GM13976 (cell line): ENCODE results near the gene CADM4.
"Not testable (repeated sequence)": the region's sequence is repeated elsewhere in the genome, so short reads cannot be mapped to it uniquely, and the experiment has no call there.

Experiments used
- DNase-seq: peaks from one replicate; pipeline ENCODE4 v3.0.0; 2012; ENCODE audit warnings: low spot score
- CTCF ChIP-seq: IDR thresholded peaks from 2 replicates; pipeline ENCODE4 v1.5.1; 2012; ENCODE audit warnings: borderline replicate concordance, mild to moderate bottlenecking; ENCODE audit not compliant: insufficient read depth; ENCODE audit errors: extremely low read depth, missing control alignments, control extremely low read depth
- in situ Hi-C: fragments of 300-500 bp; cut with MboI; formaldehyde crosslinking; loops from one replicate; pipeline ENCODE4 v1.12.0; 2022; ENCODE audit warnings: low sequenced_read_pairs, mixed read lengths, inconsistent platforms; ENCODE audit not compliant: unreplicated experiment

The CADM4 gene

GRCh38 chr19:43606569-43607229, 33.0 kb downstream of the CADM4 start:
- in situ Hi-C loops = no loop called here
- no peak for TF ChIP-seq CTCF
- DNase-seq = no peak

GRCh38 chr19:43605875-43606568, 33.6 kb downstream of the CADM4 start:
- in situ Hi-C loops = no loop called here
- no peak for DNase-seq
- TF ChIP-seq CTCF = no peak

GRCh38 chr19:43600326-43600725, 39.3 kb downstream of the CADM4 start:
- in situ Hi-C loops, DNase-seq: not testable (repeated sequence)

- no peak for TF ChIP-seq CTCF
- no peak for DNase-seq
- in situ Hi-C loops = no loop called here
Observed at GRCh38 chr19:43599635-43600295, 39.9 kb downstream of the CADM4 start.

- no peak for TF ChIP-seq CTCF
- no peak for DNase-seq
- in situ Hi-C loops = no loop called here
Observed at GRCh38 chr19:43598445-43599240, 41.0 kb downstream of the CADM4 start.

GRCh38 chr19:43597876-43598275, 41.8 kb downstream of the CADM4 start:
- no peak for TF ChIP-seq CTCF
- in situ Hi-C loops = no loop called here
- no peak for DNase-seq
